ENCODE results near the gene PRKG1. TPM values are rescaled to one million over a fixed set of nuclear protein-coding genes. Genes with fewer than 3 reads are reported as not detected.

The PRKG1 gene
- total RNA-seq, 1 donor from 2014 or later: 0.17 TPM

- DNase-seq (ENCODE audit: low read depth): no peak
- TF ChIP-seq, protein P1, sequence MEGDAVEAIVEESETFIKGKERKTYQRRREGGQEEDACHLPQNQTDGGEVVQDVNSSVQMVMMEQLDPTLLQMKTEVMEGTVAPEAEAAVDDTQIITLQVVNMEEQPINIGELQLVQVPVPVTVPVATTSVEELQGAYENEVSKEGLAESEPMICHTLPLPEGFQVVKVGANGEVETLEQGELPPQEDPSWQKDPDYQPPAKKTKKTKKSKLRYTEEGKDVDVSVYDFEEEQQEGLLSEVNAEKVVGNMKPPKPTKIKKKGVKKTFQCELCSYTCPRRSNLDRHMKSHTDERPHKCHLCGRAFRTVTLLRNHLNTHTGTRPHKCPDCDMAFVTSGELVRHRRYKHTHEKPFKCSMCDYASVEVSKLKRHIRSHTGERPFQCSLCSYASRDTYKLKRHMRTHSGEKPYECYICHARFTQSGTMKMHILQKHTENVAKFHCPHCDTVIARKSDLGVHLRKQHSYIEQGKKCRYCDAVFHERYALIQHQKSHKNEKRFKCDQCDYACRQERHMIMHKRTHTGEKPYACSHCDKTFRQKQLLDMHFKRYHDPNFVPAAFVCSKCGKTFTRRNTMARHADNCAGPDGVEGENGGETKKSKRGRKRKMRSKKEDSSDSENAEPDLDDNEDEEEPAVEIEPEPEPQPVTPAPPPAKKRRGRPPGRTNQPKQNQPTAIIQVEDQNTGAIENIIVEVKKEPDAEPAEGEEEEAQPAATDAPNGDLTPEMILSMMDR (conservative IDR thresholded peaks at IDR 0.05; ENCODE audit: low read depth, low read length): no peak
- H3K4me3 ChIP-seq (ENCODE audit: low read depth, low read length): no peak overlapping the region
These were observed 448.6 kb downstream of the PRKG1 start for GRCh38 chr10:51522858-51523257.

DNA sequence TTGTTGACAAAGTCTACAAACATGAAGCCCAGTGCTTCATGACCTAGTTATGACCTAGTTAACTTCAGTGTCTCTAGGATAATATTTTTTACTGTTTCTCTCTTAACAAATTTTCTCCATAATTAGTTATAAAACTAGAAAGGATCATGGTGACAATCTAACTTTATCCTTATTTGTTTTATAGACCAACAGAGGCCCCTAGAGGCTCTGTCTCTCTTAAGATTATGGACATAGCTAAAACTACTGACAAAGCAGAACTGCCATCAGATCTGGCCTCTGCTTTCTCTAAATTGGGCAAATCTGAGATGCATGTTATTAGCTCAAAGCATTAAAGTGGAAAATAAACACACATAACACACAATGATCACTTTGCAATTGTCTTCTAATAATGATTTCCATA, 449.2 kb downstream of the PRKG1 start:
- no peak overlapping the region for H3K4me3 ChIP-seq (ENCODE audit: low read depth, low read length)
- no peak for DNase-seq (ENCODE audit: low read depth)
- TF ChIP-seq, protein P1 (conservative IDR thresholded peaks at IDR 0.05; ENCODE audit: low read depth, low read length): no peak

DNA sequence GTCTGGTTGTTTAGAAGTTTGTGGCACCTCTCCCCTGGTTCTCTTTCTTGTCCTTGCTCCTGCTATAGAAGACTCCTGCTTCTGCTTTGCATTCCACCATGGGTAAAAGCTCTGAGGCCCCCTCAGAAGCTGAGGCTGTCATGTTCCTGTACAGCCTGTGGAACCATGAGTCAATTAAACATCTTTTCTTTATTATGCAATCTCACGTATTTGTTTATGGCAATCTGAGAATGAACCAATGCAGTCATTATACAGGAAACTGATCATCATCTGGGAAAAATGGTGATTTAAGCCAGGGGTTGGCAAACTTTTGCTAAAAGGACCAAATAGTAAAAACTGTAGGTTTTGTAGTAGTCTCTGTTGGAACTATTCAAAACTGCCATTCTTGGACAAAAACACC, 449.8 kb downstream of the PRKG1 start:
- H3K4me3 ChIP-seq (ENCODE audit: low read depth, low read length): no peak overlapping the region
- no peak for DNase-seq (ENCODE audit: low read depth)
- TF ChIP-seq, protein P1 (conservative IDR thresholded peaks at IDR 0.05; ENCODE audit: low read depth, low read length): no peak

- H3K4me3 ChIP-seq (ENCODE audit: low read depth, low read length): no peak overlapping the region
- DNase-seq (ENCODE audit: low read depth): no peak
- TF ChIP-seq, protein P1 (conservative IDR thresholded peaks at IDR 0.05; ENCODE audit: low read depth, low read length): no peak
These were observed 453.4 kb downstream of the PRKG1 start for GRCh38 chr10:51527522-51528219.

DNA sequence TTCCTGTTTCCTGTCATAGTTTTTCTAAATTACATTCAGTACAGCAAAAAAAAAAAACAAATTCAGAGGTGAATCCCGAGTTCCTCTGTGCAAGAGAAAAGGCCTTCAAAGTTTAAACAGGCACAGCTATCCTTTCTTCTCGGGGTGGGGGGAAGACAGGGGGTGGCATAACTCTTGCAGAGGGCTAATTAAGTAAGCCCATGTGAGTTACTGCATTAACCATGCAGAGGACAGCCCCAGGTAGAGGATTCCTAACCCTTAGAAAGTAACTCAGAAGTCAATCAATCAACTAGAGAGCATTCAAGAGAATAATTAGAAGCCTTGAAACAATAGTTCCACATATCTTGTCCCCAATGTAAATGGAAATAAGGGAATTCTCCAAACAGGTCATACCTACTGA, 454.2 kb downstream of the PRKG1 start:
- DNase-seq (ENCODE audit: low read depth): no peak
- H3K4me3 ChIP-seq (ENCODE audit: low read depth, low read length): no peak overlapping the region
- TF ChIP-seq, protein P1 (conservative IDR thresholded peaks at IDR 0.05; ENCODE audit: low read depth, low read length): no peak

- TF ChIP-seq, protein P1 (conservative IDR thresholded peaks at IDR 0.05; ENCODE audit: low read depth, low read length): no peak
- no peak overlapping the region for H3K4me3 ChIP-seq (ENCODE audit: low read depth, low read length)
- DNase-seq (ENCODE audit: low read depth): no peak
These were observed 456.3 kb downstream of the PRKG1 start for GRCh38 chr10:51530541-51530940.

- DNase-seq (ENCODE audit: low read depth): no peak
- TF ChIP-seq, protein P1 (conservative IDR thresholded peaks at IDR 0.05; ENCODE audit: low read depth, low read length): no peak
- no peak overlapping the region for H3K4me3 ChIP-seq (ENCODE audit: low read depth, low read length)
These were observed 457.8 kb downstream of the PRKG1 start for GRCh38 chr10:51532044-51532443.

All from epithelial cell of proximal tubule (primary cell).